ENCODE results near the gene CARD11.
A peak's percentile ranks its signal among the peaks of the same experiment; 100 is the strongest.

CARD11 gene

DNA sequence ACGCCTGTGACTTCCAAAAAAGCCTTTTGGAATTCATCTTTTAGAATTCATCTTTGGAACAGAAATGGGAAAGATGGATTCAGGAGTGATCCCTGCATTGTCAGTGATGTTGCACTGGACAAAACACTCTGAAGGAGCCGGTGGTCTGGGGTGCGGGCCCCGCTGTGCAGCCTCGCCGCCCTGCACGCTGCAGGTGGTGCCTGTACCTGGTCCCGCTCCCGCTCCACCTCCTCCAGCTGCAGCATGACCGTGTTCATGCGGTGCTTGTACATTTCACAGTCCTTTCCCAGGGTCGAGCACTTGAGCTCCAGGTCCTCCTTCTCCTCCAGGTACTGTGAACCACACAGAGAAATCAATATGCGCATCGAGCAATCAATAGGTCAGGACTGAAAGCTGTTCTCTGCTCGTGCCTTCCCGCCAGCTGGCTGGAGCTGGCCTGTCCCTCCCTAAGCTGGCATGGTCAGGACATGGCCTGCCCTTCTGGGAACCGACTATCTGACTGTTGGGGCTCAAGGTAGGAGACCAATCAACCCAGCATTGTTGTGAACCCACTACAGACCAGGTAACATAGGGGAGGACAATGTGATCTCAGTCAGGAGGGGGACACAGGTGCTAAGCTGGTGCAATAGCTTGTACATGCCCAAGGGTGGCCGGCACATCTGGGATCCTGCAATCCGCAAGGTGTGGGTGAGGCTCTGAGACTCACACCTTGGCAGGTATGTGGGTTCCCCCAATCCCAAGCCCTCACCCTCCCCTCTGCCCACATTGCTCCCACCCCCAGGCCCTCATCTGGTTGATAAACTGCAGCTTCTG lies 105.8 kb downstream of the CARD11 start:
- Mint-ChIP-seq H3K27me3 (no peaks in the 10 kb centered on the region), H3K36me3 (peaks cover 69% of the 10 kb centered on the region), H3K27ac (no peak overlapping the region), H3K4me3 (no peak overlapping the region), H3K4me1 (peaks cover 3% of the 10 kb centered on the region), H3K9me3 (peaks cover 3% of the 10 kb centered on the region)
- CTCF ChIA-PET, result no interaction called here
- DNase-seq, result peak; percentile 12

DNA sequence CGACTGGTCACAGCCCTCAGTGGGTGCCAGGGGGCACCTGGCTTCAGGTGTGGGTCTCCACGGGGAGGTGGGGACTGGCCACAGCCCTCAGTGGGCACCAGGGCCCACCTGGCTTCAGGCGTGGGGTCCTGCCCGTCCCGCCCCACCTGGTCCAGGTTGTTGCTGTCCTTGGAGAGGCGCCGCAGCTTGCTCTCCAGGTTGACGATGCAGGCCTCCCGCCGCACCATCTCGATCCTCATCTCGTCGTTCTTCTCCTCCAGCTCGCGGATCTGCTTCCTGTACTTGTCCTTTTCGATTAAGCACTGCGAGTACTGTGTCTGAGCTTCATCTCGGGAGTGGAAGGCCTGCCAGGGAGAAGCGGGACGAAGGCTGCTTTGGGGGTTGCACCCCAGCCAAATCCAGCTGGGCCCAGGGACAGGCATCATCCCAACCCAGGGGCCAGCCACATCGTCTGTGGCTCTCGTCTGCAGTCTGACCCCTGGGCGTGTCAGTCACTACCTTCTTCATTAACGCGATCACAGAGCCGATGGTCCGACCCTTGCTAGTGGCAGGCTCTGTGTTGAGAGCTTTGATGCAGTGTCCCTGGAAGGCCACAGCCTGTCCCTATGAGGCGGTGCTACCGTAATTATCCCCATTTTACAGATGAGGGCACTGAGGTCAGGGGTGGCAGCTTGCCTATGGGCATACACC lies 106.6 kb downstream of the CARD11 start:
- peak; percentile 16 for DNase-seq
- H3K4me3 Mint-ChIP-seq, result no peak overlapping the region
- CTCF ChIA-PET, result interaction anchor here (0.6 kb wide), 1 partner anchor 18 kb away, joined by 3 read pairs; no protein-coding TSS in a partner anchor
- H3K27me3 Mint-ChIP-seq, result no peaks in the 10 kb centered on the region
- H3K4me1 Mint-ChIP-seq, result no peaks in the 10 kb centered on the region
- no peak overlapping the region for H3K27ac Mint-ChIP-seq
- no peaks in the 10 kb centered on the region for H3K9me3 Mint-ChIP-seq
- peaks cover 70% of the 10 kb centered on the region for H3K36me3 Mint-ChIP-seq

GRCh38 chr7:2936301-2936700 lies 107.4 kb downstream of the CARD11 start:
- Mint-ChIP-seq H3K9me3 (no peaks in the 10 kb centered on the region), H3K27me3 (no peaks in the 10 kb centered on the region), H3K27ac (peak overlapping the region; percentile 52), H3K36me3 (peaks cover 69% of the 10 kb centered on the region), H3K4me3 (no peak overlapping the region), H3K4me1 (no peaks in the 10 kb centered on the region)
- peak; percentile 1 for DNase-seq
- CTCF ChIA-PET, result no interaction called here

DNA sequence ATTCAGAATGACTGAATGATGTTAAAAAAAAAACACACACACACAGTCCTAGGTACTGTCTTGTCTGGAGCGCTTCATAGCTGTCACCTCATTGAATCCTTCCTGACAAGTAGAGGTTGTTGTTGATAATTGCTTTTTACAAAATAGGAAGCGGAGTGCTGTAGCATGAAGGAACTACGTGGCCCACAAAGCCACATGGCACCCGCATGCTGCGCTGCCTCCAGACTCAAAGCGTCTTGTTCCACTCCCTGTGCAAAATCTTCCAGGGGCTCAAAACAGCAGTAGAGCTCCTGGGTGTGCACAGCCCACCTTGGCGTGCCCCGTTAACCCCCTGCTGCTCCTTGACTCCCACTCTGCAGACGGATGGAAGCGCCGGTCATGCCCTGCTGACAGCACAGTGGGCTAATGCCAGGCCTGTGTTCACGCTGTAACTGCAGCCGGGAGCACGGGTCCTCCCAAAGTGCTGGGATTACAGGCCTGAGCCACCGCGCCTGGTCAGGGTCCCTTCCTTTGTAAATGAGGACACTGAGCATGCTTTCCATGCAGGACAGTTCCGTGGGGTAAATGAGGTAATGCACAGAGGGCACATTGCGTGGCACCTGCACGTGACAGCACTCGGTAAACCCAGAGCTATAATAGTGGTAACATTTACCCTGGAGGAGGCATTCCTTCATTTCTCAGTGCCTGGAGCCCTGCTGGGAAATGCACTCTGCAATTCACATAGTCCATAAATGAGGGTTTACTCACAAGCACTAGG lies 108.5 kb downstream of the CARD11 start:
- H3K9me3 Mint-ChIP-seq, result no peaks in the 10 kb centered on the region
- peak; percentile 18 for DNase-seq
- H3K4me1 Mint-ChIP-seq, result no peaks in the 10 kb centered on the region
- no peaks in the 10 kb centered on the region for H3K27me3 Mint-ChIP-seq
- H3K36me3 Mint-ChIP-seq, result peaks cover 68% of the 10 kb centered on the region
- H3K4me3 Mint-ChIP-seq, result no peak overlapping the region
- no peak overlapping the region for H3K27ac Mint-ChIP-seq
- CTCF ChIA-PET, result no interaction called here

- CTCF ChIA-PET, result no interaction called here
- H3K27ac Mint-ChIP-seq, result peak overlapping the region; percentile 38
- no peaks in the 10 kb centered on the region for H3K9me3 Mint-ChIP-seq
- no peaks in the 10 kb centered on the region for H3K4me1 Mint-ChIP-seq
- no peaks in the 10 kb centered on the region for H3K27me3 Mint-ChIP-seq
- H3K36me3 Mint-ChIP-seq, result peaks cover 67% of the 10 kb centered on the region
- peak; percentile 15 for DNase-seq
- H3K4me3 Mint-ChIP-seq, result no peak overlapping the region
These were observed 109.4 kb downstream of the CARD11 start for GRCh38 chr7:2934211-2934731.

DNA sequence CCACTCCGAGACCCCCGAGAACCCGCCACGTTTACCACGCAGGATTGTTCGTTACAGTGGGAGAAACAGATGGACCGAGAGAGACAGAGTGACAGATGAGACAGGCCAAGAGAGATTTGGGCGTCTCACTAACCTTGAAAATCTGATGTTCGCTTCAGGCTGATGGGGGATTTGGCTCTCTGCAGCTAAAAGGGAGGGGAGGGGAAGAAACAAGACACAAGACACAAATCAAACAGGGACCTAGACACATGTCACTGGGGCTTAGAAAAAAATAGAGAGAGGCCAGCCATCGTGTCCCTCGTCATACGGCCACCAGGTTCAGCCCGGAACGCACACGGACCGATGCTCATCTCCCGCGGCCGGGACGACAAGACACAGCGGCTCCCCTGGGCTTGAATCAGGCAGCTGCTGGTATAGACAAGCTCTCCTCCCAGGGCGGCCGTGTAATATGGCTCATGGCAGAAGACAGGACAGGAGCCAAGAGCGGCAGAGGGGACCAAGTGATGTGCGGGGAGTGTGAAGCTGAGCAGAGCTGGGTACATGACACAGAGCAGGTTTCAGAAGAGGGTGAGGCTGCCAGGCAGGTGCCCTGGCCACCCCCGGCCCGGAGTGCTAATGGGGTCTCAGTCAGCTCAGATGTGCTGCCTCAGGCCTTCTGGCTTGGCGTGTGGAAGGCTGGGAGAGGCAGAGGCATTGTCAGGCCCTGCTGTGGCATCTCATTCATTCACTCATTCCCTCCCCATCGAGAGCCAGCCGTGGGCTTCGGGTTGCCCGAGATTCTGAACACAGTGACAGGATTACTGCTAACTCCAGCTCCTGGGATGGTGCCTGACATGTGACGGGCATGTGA lies 111.0 kb downstream of the CARD11 start:
- Mint-ChIP-seq H3K27me3 (no peaks in the 10 kb centered on the region), H3K27ac (peak overlapping the region; percentile 17), H3K36me3 (peaks cover 58% of the 10 kb centered on the region), H3K4me1 (no peaks in the 10 kb centered on the region), H3K9me3 (no peaks in the 10 kb centered on the region), H3K4me3 (no peak overlapping the region)
- peak; percentile 17 for DNase-seq
- CTCF ChIA-PET, result no interaction called here

- H3K27ac Mint-ChIP-seq, result no peak overlapping the region
- CTCF ChIA-PET, result no interaction called here
- no peak for DNase-seq
- peaks cover 58% of the 10 kb centered on the region for H3K36me3 Mint-ChIP-seq
- no peaks in the 10 kb centered on the region for H3K27me3 Mint-ChIP-seq
- H3K4me3 Mint-ChIP-seq, result no peak overlapping the region
- H3K9me3 Mint-ChIP-seq, result no peaks in the 10 kb centered on the region
- H3K4me1 Mint-ChIP-seq, result no peaks in the 10 kb centered on the region
These were observed 112.6 kb downstream of the CARD11 start for GRCh38 chr7:2931034-2931415.

DNA sequence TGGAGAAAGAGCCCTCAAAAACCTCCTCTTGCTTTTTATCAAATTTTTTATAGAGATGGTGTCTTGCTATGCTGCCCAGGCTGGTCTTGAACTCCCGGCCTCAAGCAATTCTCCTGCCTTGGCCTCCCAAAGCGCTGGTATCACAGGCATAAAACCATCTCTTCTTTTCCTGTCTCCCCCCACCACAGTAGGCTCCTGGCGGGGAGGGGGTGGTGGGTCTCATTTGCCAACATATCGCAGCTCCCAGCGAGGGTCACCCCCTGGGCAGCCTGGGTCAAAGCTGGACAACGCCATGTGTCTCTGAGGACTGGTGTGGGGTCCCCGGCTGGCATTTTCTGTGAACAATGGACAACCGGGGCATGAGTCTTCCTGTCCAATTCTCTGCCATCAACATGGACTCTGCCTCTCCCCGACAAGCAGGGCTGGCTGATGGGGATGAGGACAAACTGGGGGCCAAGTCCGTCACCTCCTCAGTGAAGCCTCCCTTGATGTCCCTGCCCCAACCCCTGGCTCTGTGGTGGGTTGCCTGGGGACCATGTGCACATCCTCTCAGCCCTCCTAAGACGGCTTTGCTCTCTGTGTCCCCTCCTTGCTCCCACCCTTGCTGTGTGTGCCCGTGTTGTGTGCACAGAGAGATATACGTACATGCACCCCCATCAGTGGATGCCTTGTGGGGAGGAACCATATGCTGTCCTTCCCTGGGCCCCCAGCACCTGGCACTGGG lies 113.2 kb downstream of the CARD11 start:
- H3K4me3 Mint-ChIP-seq, result no peak overlapping the region
- CTCF ChIA-PET, result no interaction called here
- peak; percentile 17 for DNase-seq
- H3K4me1 Mint-ChIP-seq, result no peaks in the 10 kb centered on the region
- H3K36me3 Mint-ChIP-seq, result peaks cover 61% of the 10 kb centered on the region
- no peaks in the 10 kb centered on the region for H3K27me3 Mint-ChIP-seq
- no peaks in the 10 kb centered on the region for H3K9me3 Mint-ChIP-seq
- H3K27ac Mint-ChIP-seq, result peak overlapping the region; percentile 68

DNA sequence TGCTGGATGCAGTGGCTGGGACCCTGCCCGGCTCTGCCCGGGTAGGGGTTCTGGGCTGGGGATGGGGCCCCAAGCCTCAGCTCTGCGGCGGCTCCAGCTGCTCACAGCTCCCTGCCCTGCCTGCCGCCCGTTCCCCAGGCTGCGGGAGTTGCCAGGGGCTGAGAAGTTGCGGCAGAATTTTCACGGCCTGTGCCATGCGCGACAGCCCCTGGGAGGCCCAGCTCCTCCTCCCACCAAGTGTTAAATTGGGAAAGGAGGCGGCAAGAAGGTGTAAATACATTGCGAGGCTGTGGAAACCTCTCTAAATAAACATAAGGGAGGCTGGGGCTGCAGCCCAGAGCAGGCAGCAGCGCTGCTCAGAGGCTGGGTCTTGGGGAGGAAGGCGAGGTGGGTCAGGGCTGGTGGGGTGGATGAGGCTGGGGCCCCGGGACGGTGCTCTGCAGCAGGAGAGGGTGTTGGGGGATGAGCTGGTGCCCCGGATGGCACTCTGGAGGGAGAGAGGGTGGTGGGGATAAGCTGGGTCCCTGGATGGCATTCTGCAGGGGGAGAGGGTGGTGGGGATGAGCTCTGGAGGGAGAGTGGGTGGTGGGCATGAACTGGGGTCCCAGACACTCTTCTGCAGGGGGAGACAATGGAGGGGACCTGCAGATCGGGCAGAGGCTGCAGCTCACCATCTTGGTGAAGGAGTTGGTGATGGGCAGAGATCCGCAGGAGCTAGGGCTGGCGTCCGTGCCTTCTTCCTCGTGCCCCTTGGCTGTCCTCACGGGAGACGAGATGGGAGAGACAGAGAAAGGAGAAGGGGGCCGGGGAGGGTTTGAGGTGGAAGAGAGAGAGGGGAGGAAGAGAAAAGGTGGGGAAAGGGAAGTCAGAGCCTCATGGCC lies 114.1 kb downstream of the CARD11 start:
- Mint-ChIP-seq H3K27ac (no peak overlapping the region), H3K27me3 (no peaks in the 10 kb centered on the region), H3K9me3 (no peaks in the 10 kb centered on the region), H3K4me1 (no peaks in the 10 kb centered on the region), H3K4me3 (no peak overlapping the region), H3K36me3 (peaks cover 58% of the 10 kb centered on the region)
- CTCF ChIA-PET, result no interaction called here
- peak; percentile 4 for DNase-seq

DNA sequence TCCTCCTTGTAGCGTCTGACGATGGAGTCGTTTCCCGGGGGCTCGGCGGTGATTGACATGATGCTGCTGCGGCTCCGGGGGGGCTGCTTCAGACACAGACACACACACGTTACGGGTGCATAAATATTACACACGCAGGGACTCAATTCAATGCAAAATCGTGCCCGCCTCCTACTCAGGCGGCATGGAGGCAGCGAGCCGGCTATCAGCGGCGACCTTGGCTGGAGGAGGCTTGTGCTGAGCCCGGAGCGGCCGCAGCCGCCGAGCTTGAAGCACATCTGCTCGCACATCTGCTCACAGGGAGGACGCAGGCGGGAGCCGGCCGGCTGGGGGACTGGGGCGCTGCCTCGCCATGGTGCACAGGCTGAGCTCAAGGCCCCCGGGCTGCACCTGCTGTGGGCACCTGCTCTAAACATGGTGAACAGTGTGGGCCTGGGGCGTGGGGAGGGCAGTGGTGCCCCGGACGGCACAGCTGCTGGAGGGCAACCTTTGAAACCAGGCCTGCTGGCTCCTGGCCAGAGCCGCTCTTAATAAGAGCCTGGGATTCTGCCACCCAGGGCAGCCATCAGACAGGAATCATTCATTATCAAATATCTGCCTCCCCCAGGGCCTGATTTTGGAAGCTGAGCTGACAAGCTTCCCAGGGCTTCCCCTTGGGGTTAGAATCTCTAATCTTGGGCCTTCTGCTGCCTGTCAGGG lies 114.9 kb downstream of the CARD11 start:
- Mint-ChIP-seq H3K27me3 (no peaks in the 10 kb centered on the region), H3K9me3 (no peaks in the 10 kb centered on the region), H3K36me3 (peaks cover 54% of the 10 kb centered on the region), H3K27ac (no peak overlapping the region), H3K4me3 (no peak overlapping the region), H3K4me1 (no peaks in the 10 kb centered on the region)
- CTCF ChIA-PET, result no interaction called here
- DNase-seq, result peak; percentile 10

GRCh38 chr7:2928256-2928612 lies 115.4 kb downstream of the CARD11 start:
- no peaks in the 10 kb centered on the region for H3K9me3 Mint-ChIP-seq
- CTCF ChIA-PET, result no interaction called here
- peak; percentile 8 for DNase-seq
- H3K27ac Mint-ChIP-seq, result no peak overlapping the region
- no peaks in the 10 kb centered on the region for H3K4me1 Mint-ChIP-seq
- no peak overlapping the region for H3K4me3 Mint-ChIP-seq
- no peaks in the 10 kb centered on the region for H3K27me3 Mint-ChIP-seq
- H3K36me3 Mint-ChIP-seq, result peaks cover 51% of the 10 kb centered on the region

DNA sequence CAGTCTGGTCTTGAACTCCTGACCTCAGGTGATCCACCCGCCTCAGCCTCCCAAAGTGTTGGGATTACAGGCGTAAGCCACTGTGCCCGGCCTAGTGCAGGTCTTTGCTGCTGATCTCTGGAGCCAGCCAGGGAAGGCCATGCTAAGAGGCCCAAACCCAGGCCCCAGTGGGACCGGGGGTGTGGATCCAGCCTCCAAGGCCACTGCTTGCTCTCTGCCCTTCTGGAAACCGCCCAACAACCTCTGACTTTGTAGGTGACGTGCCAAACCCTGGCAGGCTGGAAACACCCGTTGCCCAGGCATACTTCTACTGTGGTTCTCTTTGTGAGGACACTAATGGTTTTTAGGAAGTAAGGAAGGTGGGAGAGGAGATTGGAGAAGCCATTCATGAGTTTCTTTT lies 116.1 kb downstream of the CARD11 start:
- H3K4me1 Mint-ChIP-seq, result no peaks in the 10 kb centered on the region
- H3K27me3 Mint-ChIP-seq, result no peaks in the 10 kb centered on the region
- DNase-seq, result peak; percentile 7
- H3K9me3 Mint-ChIP-seq, result no peaks in the 10 kb centered on the region
- CTCF ChIA-PET, result no interaction called here
- H3K36me3 Mint-ChIP-seq, result peaks cover 47% of the 10 kb centered on the region
- peak overlapping the region; percentile 20 for H3K27ac Mint-ChIP-seq
- H3K4me3 Mint-ChIP-seq, result no peak overlapping the region
